Astrocyte (in vitro differentiated cells and primary cell): Measurements from ENCODE around the gene TEAD1. TPM values are rescaled to one million over a fixed set of nuclear protein-coding genes. Genes with fewer than 3 reads are reported as not detected.
A peak's percentile ranks its signal among the peaks of the same experiment; 100 is the strongest.
"Not testable (repeated sequence)": the region's sequence is repeated elsewhere in the genome, so short reads cannot be mapped to it uniquely, and the experiment has no call there.

ENCODE experiments used
- DNase-seq: peaks from one replicate; pipeline ENCODE4 v3.0.0-alpha.2; 2010; ENCODE audit warnings: low read depth
- FAIRE-seq: peaks from 2 replicates; lab custom pipeline; 2011; peaks lifted over from hg19 to GRCh38; lab: Jason Lieb, UNC
- H2AFZ ChIP-seq: 2 replicates; pipeline ENCODE4 v1.6.0; 2012; ENCODE audit warnings: low read depth, low read length, inconsistent platforms
- H3K27ac ChIP-seq: 2 replicates; pipeline ENCODE4 v1.5.1; 2011; ENCODE audit warnings: low read depth, low read length, inconsistent platforms
- H3K27me3 ChIP-seq: 2 replicates; pipeline ENCODE4 v1.6.0; 2011; ENCODE audit warnings: low read length, inconsistent platforms; ENCODE audit not compliant: insufficient read depth
- H3K36me3 ChIP-seq: 2 replicates; pipeline ENCODE4 v1.5.1; 2011; ENCODE audit warnings: low read length, inconsistent platforms; ENCODE audit not compliant: insufficient read depth
- H3K4me1 ChIP-seq: 2 replicates; pipeline ENCODE4 v1.5.1; 2011; ENCODE audit warnings: low read length, inconsistent platforms; ENCODE audit not compliant: insufficient read depth
- H3K4me2 ChIP-seq: 2 replicates; pipeline ENCODE4 v1.6.0; 2012; ENCODE audit warnings: low read length, inconsistent platforms
- H3K4me3 ChIP-seq: 2 replicates; pipeline ENCODE4 v1.5.1; 2011; ENCODE audit warnings: low read depth, mild to moderate bottlenecking, low read length, inconsistent platforms; ENCODE audit not compliant: insufficient read depth
- H3K79me2 ChIP-seq: 2 replicates; pipeline ENCODE4 v1.6.0; 2012; ENCODE audit warnings: mild to moderate bottlenecking, low read length, inconsistent platforms; ENCODE audit not compliant: insufficient read depth
- H3K9ac ChIP-seq: 2 replicates; pipeline ENCODE4 v1.6.0; 2012; ENCODE audit warnings: mild to moderate bottlenecking, low read length, inconsistent platforms
- H3K9me3 ChIP-seq: 2 replicates; pipeline ENCODE4 v1.5.1; 2012; ENCODE audit warnings: low read depth, mild to moderate bottlenecking, low read length, inconsistent platforms; ENCODE audit not compliant: insufficient read depth
- H4K20me1 ChIP-seq: 2 replicates; pipeline ENCODE4 v1.6.0; 2012; ENCODE audit warnings: low read length, inconsistent platforms; ENCODE audit not compliant: insufficient read depth
- H3K27ac Mint-ChIP-seq: one replicate; pipeline ENCODE4 v1.8.0; 2021; ENCODE audit warnings: mild to moderate bottlenecking, mixed read lengths; ENCODE audit not compliant: unreplicated experiment
- H3K27me3 Mint-ChIP-seq: one replicate; pipeline ENCODE4 v1.8.0; 2021; ENCODE audit warnings: low read depth, mixed read lengths; ENCODE audit not compliant: unreplicated experiment
- H3K36me3 Mint-ChIP-seq: one replicate; pipeline ENCODE4 v1.8.0; 2021; ENCODE audit warnings: low read depth, mixed read lengths; ENCODE audit not compliant: unreplicated experiment
- H3K4me1 Mint-ChIP-seq: one replicate; pipeline ENCODE4 v1.8.0; 2021; ENCODE audit warnings: low read depth, mixed read lengths; ENCODE audit not compliant: unreplicated experiment
- H3K4me3 Mint-ChIP-seq: one replicate; pipeline ENCODE4 v1.8.0; 2021; ENCODE audit warnings: mild to moderate bottlenecking, moderate library complexity, mixed read lengths; ENCODE audit not compliant: unreplicated experiment
- H3K9me3 Mint-ChIP-seq: one replicate; pipeline ENCODE4 v1.8.0; 2021; ENCODE audit warnings: mild to moderate bottlenecking, mixed read lengths; ENCODE audit not compliant: unreplicated experiment
- EZH2 ChIP-seq: IDR thresholded peaks from 2 replicates; pipeline ENCODE4 v1.6.1; 2012; ENCODE audit warnings: mild to moderate bottlenecking, low read length, inconsistent platforms; ENCODE audit not compliant: insufficient read depth
- total RNA-seq: library from RNA; stranded (reverse); gene quantifications from 2 replicates; pipeline ENCODE4 v1.2.1, GENCODE V29; 2021
- TF ChIP-seq, protein P1 (sequence below): IDR thresholded peaks from 2 replicates; pipeline ENCODE4 v1.5.1; 2011; ENCODE audit warnings: low read depth, mild to moderate bottlenecking, inconsistent platforms, low read length, moderate library complexity; ENCODE audit not compliant: insufficient read depth

Gene TEAD1
- total RNA-seq, 1 donor from 2014 or later: 149 TPM

DNA sequence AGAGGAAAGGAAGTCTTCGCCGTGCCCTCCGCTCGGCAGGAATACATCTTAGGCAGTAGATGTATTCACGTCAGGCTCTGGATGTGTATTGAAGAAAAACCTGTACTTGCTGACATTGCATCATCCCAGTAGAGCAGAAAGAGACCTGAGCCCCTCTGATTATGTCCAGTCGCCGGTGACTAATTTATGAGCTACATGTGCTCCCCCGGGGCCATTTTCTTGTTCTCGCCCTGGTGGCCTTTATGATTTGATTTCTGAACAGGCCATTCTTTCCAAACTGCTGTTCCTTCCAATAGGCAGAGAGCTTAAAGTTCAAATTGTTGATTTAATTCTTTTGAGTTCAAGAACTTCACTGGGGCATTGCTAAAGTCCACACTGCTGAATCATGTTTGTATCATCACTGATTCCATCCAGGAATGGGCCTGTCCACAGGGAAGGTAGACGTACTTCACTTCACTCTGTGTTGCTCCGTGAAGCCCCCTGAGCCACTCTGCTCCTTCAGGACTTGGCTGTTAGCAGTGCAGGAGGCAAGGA lies 197.6 kb downstream of the TEAD1 start:
- H3K9ac ChIP-seq: no peak overlapping the region
- H3K79me2 ChIP-seq: peaks cover 22% of the 10 kb centered on the region
- peak; percentile 26 for DNase-seq
- H3K9me3 ChIP-seq: no peaks in the 10 kb centered on the region
- peaks cover 27% of the 10 kb centered on the region for H3K36me3 Mint-ChIP-seq
- peak overlapping the region; percentile 79 for H3K27ac Mint-ChIP-seq
- H3K4me3 ChIP-seq: no peak overlapping the region
- H3K4me2 ChIP-seq: no peak overlapping the region
- peaks cover 25% of the 10 kb centered on the region for H3K4me1 Mint-ChIP-seq
- peak overlapping the region; percentile 11 for H3K27ac ChIP-seq
- H3K27me3 ChIP-seq: no peaks in the 10 kb centered on the region
- peaks cover 21% of the 10 kb centered on the region for H3K4me1 ChIP-seq
- H3K9me3 Mint-ChIP-seq: peaks cover 2% of the 10 kb centered on the region
- H2AFZ ChIP-seq: no peak overlapping the region
- no peak for TF ChIP-seq EZH2
- TF ChIP-seq, protein P1, sequence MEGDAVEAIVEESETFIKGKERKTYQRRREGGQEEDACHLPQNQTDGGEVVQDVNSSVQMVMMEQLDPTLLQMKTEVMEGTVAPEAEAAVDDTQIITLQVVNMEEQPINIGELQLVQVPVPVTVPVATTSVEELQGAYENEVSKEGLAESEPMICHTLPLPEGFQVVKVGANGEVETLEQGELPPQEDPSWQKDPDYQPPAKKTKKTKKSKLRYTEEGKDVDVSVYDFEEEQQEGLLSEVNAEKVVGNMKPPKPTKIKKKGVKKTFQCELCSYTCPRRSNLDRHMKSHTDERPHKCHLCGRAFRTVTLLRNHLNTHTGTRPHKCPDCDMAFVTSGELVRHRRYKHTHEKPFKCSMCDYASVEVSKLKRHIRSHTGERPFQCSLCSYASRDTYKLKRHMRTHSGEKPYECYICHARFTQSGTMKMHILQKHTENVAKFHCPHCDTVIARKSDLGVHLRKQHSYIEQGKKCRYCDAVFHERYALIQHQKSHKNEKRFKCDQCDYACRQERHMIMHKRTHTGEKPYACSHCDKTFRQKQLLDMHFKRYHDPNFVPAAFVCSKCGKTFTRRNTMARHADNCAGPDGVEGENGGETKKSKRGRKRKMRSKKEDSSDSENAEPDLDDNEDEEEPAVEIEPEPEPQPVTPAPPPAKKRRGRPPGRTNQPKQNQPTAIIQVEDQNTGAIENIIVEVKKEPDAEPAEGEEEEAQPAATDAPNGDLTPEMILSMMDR: no peak
- H4K20me1 ChIP-seq: peaks cover 38% of the 10 kb centered on the region
- FAIRE-seq: no peak
- H3K4me3 Mint-ChIP-seq: no peak overlapping the region
- peaks cover 6% of the 10 kb centered on the region for H3K36me3 ChIP-seq
- no peaks in the 10 kb centered on the region for H3K27me3 Mint-ChIP-seq

DNA sequence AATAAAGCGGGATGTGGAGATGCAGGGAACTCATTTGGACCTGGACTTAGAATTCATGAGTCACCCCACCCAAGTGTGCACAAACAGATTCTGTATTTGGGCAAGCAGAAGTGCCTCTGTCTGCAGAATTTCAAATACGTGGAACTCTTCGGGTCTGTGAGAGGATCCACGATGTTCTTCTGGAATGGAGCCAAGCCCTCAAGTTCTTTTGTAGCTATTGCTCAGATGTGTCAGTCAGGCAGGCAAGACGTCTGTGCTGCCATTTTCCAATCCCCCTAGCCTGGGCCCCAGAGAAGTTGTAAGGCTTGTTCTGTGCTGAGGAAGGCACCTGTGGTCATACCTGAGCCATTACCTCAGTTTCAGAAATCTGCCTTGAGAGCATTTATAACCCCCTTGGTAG lies 202.1 kb downstream of the TEAD1 start:
- FAIRE-seq (peak; percentile 20), DNase-seq (no peak)
- H3K9me3 ChIP-seq: no peaks in the 10 kb centered on the region
- no peak overlapping the region for H3K4me2 ChIP-seq
- H2AFZ ChIP-seq: no peak overlapping the region
- peaks cover 27% of the 10 kb centered on the region for H4K20me1 ChIP-seq
- H3K36me3 ChIP-seq: peaks cover 9% of the 10 kb centered on the region
- peaks cover 8% of the 10 kb centered on the region for H3K4me1 ChIP-seq
- Mint-ChIP-seq H3K4me3 (no peak overlapping the region), H3K27ac (no peak overlapping the region), H3K27me3 (no peaks in the 10 kb centered on the region), H3K36me3 (peaks cover 25% of the 10 kb centered on the region), H3K9me3 (no peaks in the 10 kb centered on the region), H3K4me1 (peaks cover 12% of the 10 kb centered on the region)
- no peak overlapping the region for H3K9ac ChIP-seq
- H3K4me3 ChIP-seq: no peak overlapping the region
- H3K79me2 ChIP-seq: peaks cover 12% of the 10 kb centered on the region
- TF ChIP-seq, protein P1: no peak
- no peak for TF ChIP-seq EZH2
- no peak overlapping the region for H3K27ac ChIP-seq
- H3K27me3 ChIP-seq: no peaks in the 10 kb centered on the region

GRCh38 chr11:12876988-12877387 lies 202.8 kb downstream of the TEAD1 start:
- H3K9me3 ChIP-seq: no peaks in the 10 kb centered on the region
- H2AFZ ChIP-seq: no peak overlapping the region
- H3K27me3 ChIP-seq: no peaks in the 10 kb centered on the region
- H3K27me3 Mint-ChIP-seq: no peaks in the 10 kb centered on the region
- TF ChIP-seq, protein P1: no peak
- TF ChIP-seq EZH2: no peak
- peaks cover 1% of the 10 kb centered on the region for H3K4me1 ChIP-seq
- H4K20me1 ChIP-seq: peaks cover 26% of the 10 kb centered on the region
- no peak overlapping the region for H3K27ac ChIP-seq
- no peak overlapping the region for H3K4me3 ChIP-seq
- H3K27ac Mint-ChIP-seq: no peak overlapping the region
- peaks cover 22% of the 10 kb centered on the region for H3K36me3 Mint-ChIP-seq
- H3K36me3 ChIP-seq: peaks cover 15% of the 10 kb centered on the region
- H3K4me1 Mint-ChIP-seq: peaks cover 6% of the 10 kb centered on the region
- H3K9ac ChIP-seq: no peak overlapping the region
- DNase-seq (no peak), FAIRE-seq (no peak)
- no peak overlapping the region for H3K4me3 Mint-ChIP-seq
- H3K4me2 ChIP-seq: no peak overlapping the region
- H3K79me2 ChIP-seq: peaks cover 12% of the 10 kb centered on the region
- no peaks in the 10 kb centered on the region for H3K9me3 Mint-ChIP-seq

DNA sequence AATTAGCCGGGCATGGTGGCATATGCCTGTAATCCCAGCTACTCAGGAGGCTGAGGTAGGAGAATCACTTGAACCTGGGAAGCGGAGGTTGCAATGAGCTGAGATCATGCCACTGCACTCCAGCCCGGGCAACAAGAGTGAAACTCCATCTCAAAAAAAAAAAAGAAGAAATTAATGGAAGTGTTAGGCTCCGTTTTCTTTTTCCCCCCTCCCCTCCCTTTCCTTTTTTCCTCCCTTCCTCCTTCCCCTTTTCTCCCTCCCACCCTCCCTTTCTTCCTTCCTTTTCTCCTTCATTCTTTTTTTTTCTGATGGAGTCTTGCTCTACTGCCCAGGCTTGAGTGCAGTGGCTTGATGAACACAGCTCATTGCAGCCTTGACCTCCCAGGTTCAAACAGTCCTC lies 203.3 kb downstream of the TEAD1 start:
- H3K27me3 ChIP-seq, H3K9me3 Mint-ChIP-seq, H3K27ac ChIP-seq, H3K27me3 Mint-ChIP-seq, FAIRE-seq, H3K4me1 ChIP-seq, H3K27ac Mint-ChIP-seq, H3K9ac ChIP-seq, H3K4me3 ChIP-seq, H2AFZ ChIP-seq, H3K4me3 Mint-ChIP-seq, H3K4me1 Mint-ChIP-seq, H3K4me2 ChIP-seq, DNase-seq, H3K9me3 ChIP-seq: not testable (repeated sequence)
- peaks cover 22% of the 10 kb centered on the region for H3K36me3 Mint-ChIP-seq
- Histone ChIP-seq H3K79me2 (peaks cover 12% of the 10 kb centered on the region), H3K36me3 (peaks cover 18% of the 10 kb centered on the region), H4K20me1 (peaks cover 24% of the 10 kb centered on the region)
